Ovary (tissue), 3 donors: ENCODE data around the gene PHF3.
A peak's percentile ranks its signal among the peaks of the same experiment; 100 is the strongest.

Source experiments
- CTCF ChIP-seq, 3 donors: fragments of 450-650 bp in 2 of 3; fragments of 200-600 bp in 1 of 3; IDR thresholded peaks; one replicate each; pipeline versions ENCODE4 v1.5.1 to v1.8.0; 2016 to 2022; ENCODE audit warnings: antibody characterized with exemption in 3 of 3, mild to moderate bottlenecking in 1 of 3
- POLR2A ChIP-seq: fragments of 450-650 bp; IDR thresholded peaks from one replicate; pipeline ENCODE4 v1.6.1; 2017; ENCODE audit warnings: antibody characterized with exemption, mild to moderate bottlenecking, moderate library complexity
- donor health status: DM: no; HTN: no; CAD: no.

- TF ChIP-seq CTCF (IDR thresholded peaks at IDR 0.05) = peak in 1 of 3 donors; percentile 4
- TF ChIP-seq POLR2A = no peak
Measured at GRCh38 chr6:63636518-63637021, 968 bp downstream of the PHF3 start.
